ENCODE results near the gene LCOR. TPM values are rescaled to one million over a fixed set of nuclear protein-coding genes. Genes with fewer than 3 reads are reported as not detected.
A peak's percentile ranks its signal among the peaks of the same experiment; 100 is the strongest.

Gene LCOR
- total RNA-seq, 1 donor, result 58.7 TPM

- no peak for TF ChIP-seq CTCF (IDR thresholded peaks at IDR 0.05; ENCODE audit: insufficient read depth, low read depth, low read length)
- peak; percentile 20 for DNase-seq (ENCODE audit: low read depth)
- H3K4me3 ChIP-seq (ENCODE audit: low read depth, low read length), result no peak overlapping the region
Observed at GRCh38 chr10:96912405-96912804, 80.3 kb downstream of the LCOR start.

GRCh38 chr10:96913906-96914305, 81.8 kb downstream of the LCOR start:
- TF ChIP-seq CTCF (IDR thresholded peaks at IDR 0.05; ENCODE audit: insufficient read depth, low read depth, low read length), result no peak
- no peak overlapping the region for H3K4me3 ChIP-seq (ENCODE audit: low read depth, low read length)
- no peak for DNase-seq (ENCODE audit: low read depth)

GRCh38 chr10:96917628-96918027, 85.5 kb downstream of the LCOR start:
- no peak for DNase-seq (ENCODE audit: low read depth)
- no peak overlapping the region for H3K4me3 ChIP-seq (ENCODE audit: low read depth, low read length)
- no peak for TF ChIP-seq CTCF (IDR thresholded peaks at IDR 0.05; ENCODE audit: insufficient read depth, low read depth, low read length)

GRCh38 chr10:96918214-96919002, 86.3 kb downstream of the LCOR start:
- no peak overlapping the region for H3K4me3 ChIP-seq (ENCODE audit: low read depth, low read length)
- no peak for TF ChIP-seq CTCF (IDR thresholded peaks at IDR 0.05; ENCODE audit: insufficient read depth, low read depth, low read length)
- DNase-seq (ENCODE audit: low read depth), result no peak

- peak; percentile 25 for DNase-seq (ENCODE audit: low read depth)
- no peak for TF ChIP-seq CTCF (IDR thresholded peaks at IDR 0.05; ENCODE audit: insufficient read depth, low read depth, low read length)
- H3K4me3 ChIP-seq (ENCODE audit: low read depth, low read length), result no peak overlapping the region
Observed at GRCh38 chr10:96919785-96920430, 87.8 kb downstream of the LCOR start.

- H3K4me3 ChIP-seq (ENCODE audit: low read depth, low read length), result no peak overlapping the region
- no peak for DNase-seq (ENCODE audit: low read depth)
- TF ChIP-seq CTCF (IDR thresholded peaks at IDR 0.05; ENCODE audit: insufficient read depth, low read depth, low read length), result no peak
Observed at GRCh38 chr10:96921655-96922054, 89.6 kb downstream of the LCOR start.

Data from fibroblast of villous mesenchyme (primary cell).